H9 (cell line): Measurements from ENCODE around the gene SZT2. TPM values are rescaled to one million over a fixed set of nuclear protein-coding genes. Genes with fewer than 3 reads are reported as not detected.

ENCODE experiments used
- DNase-seq: peaks from one replicate; pipeline ENCODE4 v3.0.0-alpha.2; 2017
- H2AFZ ChIP-seq: one replicate; pipeline ENCODE4 v1.6.1; 2013; ENCODE audit warnings: mild to moderate bottlenecking, low read length, control low read depth, moderate library complexity
- H2AK5ac ChIP-seq: 2 replicates; pipeline ENCODE4 v1.6.1; 2013; ENCODE audit warnings: low read length, control low read depth, mixed read lengths; ENCODE audit not compliant: insufficient read length
- H2BK120ac ChIP-seq: one replicate; pipeline ENCODE4 v1.6.1; 2013; ENCODE audit warnings: low read depth, mild to moderate bottlenecking, low read length, control low read depth, inconsistent platforms; ENCODE audit not compliant: poor library complexity, severe bottlenecking
- H2BK12ac ChIP-seq: 2 replicates; pipeline ENCODE4 v1.6.1; 2013; ENCODE audit warnings: low read length, control low read depth, mixed read lengths, low read depth; ENCODE audit not compliant: insufficient read length
- H2BK15ac ChIP-seq: 2 replicates; pipeline ENCODE4 v1.6.1; 2013; ENCODE audit warnings: low read depth, low read length, control low read depth
- H2BK20ac ChIP-seq: one replicate; pipeline ENCODE4 v1.6.1; 2013; ENCODE audit warnings: low read depth, mild to moderate bottlenecking, low read length, control low read depth, inconsistent platforms; ENCODE audit not compliant: poor library complexity, severe bottlenecking
- H2BK5ac ChIP-seq: 2 replicates; pipeline ENCODE4 v1.6.1; 2013; ENCODE audit warnings: low read length, control low read depth, mixed read lengths; ENCODE audit not compliant: insufficient read length
- H3K14ac ChIP-seq: 2 replicates; pipeline ENCODE4 v1.6.1; 2013; ENCODE audit warnings: low read length, control low read depth; ENCODE audit not compliant: insufficient read depth
- H3K18ac ChIP-seq: 2 replicates; pipeline ENCODE4 v1.6.1; 2013; ENCODE audit warnings: low read depth, mild to moderate bottlenecking, mixed read lengths, low read length, control low read depth; ENCODE audit not compliant: insufficient read length
- H3K23ac ChIP-seq: 2 replicates; pipeline ENCODE4 v1.6.1; 2013; ENCODE audit warnings: low read length, control low read depth, mixed read lengths, low read depth; ENCODE audit not compliant: insufficient read length
- H3K23me2 ChIP-seq: 2 replicates; pipeline ENCODE4 v1.6.1; 2013; ENCODE audit warnings: low read depth, mild to moderate bottlenecking, mixed read lengths, low read length, control low read depth; ENCODE audit not compliant: insufficient read length, poor library complexity, severe bottlenecking
- H3K27ac ChIP-seq: 2 replicates; pipeline ENCODE4 v1.5.1; 2013; ENCODE audit warnings: low read length, control low read depth, mixed read lengths, low read depth; ENCODE audit not compliant: insufficient read length
- H3K27me3 ChIP-seq: 2 replicates; pipeline ENCODE4 v1.6.1; 2013; ENCODE audit warnings: low read length, control low read depth, inconsistent platforms; ENCODE audit not compliant: insufficient read depth
- H3K4ac ChIP-seq: 2 replicates; pipeline ENCODE4 v1.6.1; 2013; ENCODE audit warnings: low read depth, mild to moderate bottlenecking, control low read depth, inconsistent platforms, low read length, moderate library complexity
- H3K4me1 ChIP-seq: 2 replicates; pipeline ENCODE4 v1.6.1; 2013; ENCODE audit warnings: low read length, control low read depth, inconsistent platforms; ENCODE audit not compliant: insufficient read depth
- H3K4me2 ChIP-seq: 2 replicates; pipeline ENCODE4 v1.6.1; 2013; ENCODE audit warnings: low read length, control low read depth, mixed read lengths; ENCODE audit not compliant: insufficient read length, insufficient read depth
- H3K56ac ChIP-seq: 2 replicates; pipeline ENCODE4 v1.6.1; 2013; ENCODE audit warnings: low read depth, mild to moderate bottlenecking, mixed read lengths, low read length, control low read depth; ENCODE audit not compliant: insufficient read length
- H3K79me1 ChIP-seq: 2 replicates; pipeline ENCODE4 v1.6.1; 2013; ENCODE audit warnings: low read depth, mild to moderate bottlenecking, moderate library complexity, low read length, control low read depth, inconsistent platforms; ENCODE audit not compliant: insufficient read depth, poor library complexity, severe bottlenecking
- H3K79me2 ChIP-seq: 2 replicates; pipeline ENCODE4 v1.6.1; 2013; ENCODE audit warnings: low read length, control low read depth, inconsistent platforms; ENCODE audit not compliant: insufficient read depth
- H3K9ac ChIP-seq: 2 replicates; pipeline ENCODE4 v1.6.1; 2013; ENCODE audit warnings: low read length, control low read depth, mixed read lengths; ENCODE audit not compliant: insufficient read length; ENCODE audit errors: extremely low read depth
- H3K9me3 ChIP-seq: one replicate; pipeline ENCODE4 v1.6.1; 2013; ENCODE audit warnings: low read depth, low read length, inconsistent platforms; ENCODE audit not compliant: control insufficient read depth
- H3T11ph ChIP-seq: one replicate; pipeline ENCODE4 v1.6.1; 2013; ENCODE audit warnings: mild to moderate bottlenecking, low read length, control low read depth, inconsistent platforms
- H4K20me1 ChIP-seq: one replicate; pipeline ENCODE4 v1.6.1; 2013; ENCODE audit not compliant: control insufficient read depth, insufficient read length, insufficient read depth
- H4K5ac ChIP-seq: 2 replicates; pipeline ENCODE4 v1.6.1; 2013; ENCODE audit warnings: low read depth, mild to moderate bottlenecking, mixed read lengths, low read length, control low read depth; ENCODE audit not compliant: insufficient read length
- H4K8ac ChIP-seq: replicated peaks from 2 replicates; pipeline ENCODE4 v1.6.1; 2013; ENCODE audit warnings: low read length, control low read depth, mixed read lengths, low read depth; ENCODE audit not compliant: insufficient read length
- H4K91ac ChIP-seq: 2 replicates; pipeline ENCODE4 v1.6.1; 2013; ENCODE audit warnings: low read depth, mild to moderate bottlenecking, moderate library complexity, mixed read lengths, low read length, control low read depth; ENCODE audit not compliant: insufficient read length
- H3K27ac Mint-ChIP-seq, 3 experiments: 2 replicates in 2 of 3; 3 replicates in 1 of 3; pipeline ENCODE4 v1.8.0; 2020 to 2021; ENCODE audit warnings: mixed read lengths in 3 of 3, mild to moderate bottlenecking in 1 of 3, moderate library complexity in 1 of 3
- H3K27me3 Mint-ChIP-seq: 2 replicates; pipeline ENCODE4 v1.8.0; 2021; ENCODE audit warnings: low read depth, mild to moderate bottlenecking, moderate library complexity, mixed read lengths
- H3K36me3 Mint-ChIP-seq, 3 experiments: 2 replicates in 2 of 3; 3 replicates in 1 of 3; pipeline ENCODE4 v1.8.0; 2020 to 2021; ENCODE audit warnings: low read depth in 3 of 3, mixed read lengths in 3 of 3; ENCODE audit not compliant: insufficient read depth in 1 of 3
- H3K4me1 Mint-ChIP-seq, 2 experiments: 2 replicates each; pipeline ENCODE4 v1.8.0; 2020; ENCODE audit warnings: mixed read lengths in 2 of 2
- H3K4me3 Mint-ChIP-seq, 2 experiments: 2 replicates in 1 of 2; 3 replicates in 1 of 2; pipeline ENCODE4 v1.8.0; 2020 to 2021; ENCODE audit warnings: mild to moderate bottlenecking in 2 of 2, mixed read lengths in 2 of 2, moderate library complexity in 1 of 2
- H3K9me3 Mint-ChIP-seq, 2 experiments: 2 replicates in 1 of 2; 3 replicates in 1 of 2; pipeline ENCODE4 v1.8.0; 2020; ENCODE audit warnings: mild to moderate bottlenecking in 2 of 2, mixed read lengths in 2 of 2, moderate library complexity in 1 of 2
- CTCF ChIP-seq: fragments of 200-600 bp; sonication (generic); conservative IDR thresholded peaks from 3 replicates; pipeline ENCODE4 v1.8.0; 2021; ENCODE audit warnings: antibody characterized with exemption, mild to moderate bottlenecking
- WGBS: extraction: QIAGEN DNeasy Blood & Tissue Kit; methylation state at CpG from one replicate; pipeline ENCODE4 v1.1.7; 2013; ENCODE audit warnings: missing lambda C conversion rate, low lambda C conversion rate, mixed read lengths; ENCODE audit not compliant: insufficient read length; ENCODE audit errors: extremely low coverage; 5-methylcytosine and 5-hydroxymethylcytosine counted together
- total RNA-seq: library from RNA; stranded (reverse); gene quantifications from 2 replicates; pipeline ENCODE4 v1.2.1, GENCODE V29; 2021

Gene SZT2
- total RNA-seq, 1 experiment from 2014 or later: 16.8 TPM

- no peaks in the 10 kb centered on the region; the same call in 1 of the 2 replicates for H3K27me3 Mint-ChIP-seq
- H3K9me3 Mint-ChIP-seq: peaks cover 14 to 16% of the 10 kb centered on the region in 2 experiments
- Histone ChIP-seq H3K4ac (no peak overlapping the region), H2BK15ac (no peak overlapping the region), H3K4me2 (no peak overlapping the region), H2BK5ac (no peak overlapping the region), H3K18ac (peak overlapping the region; percentile 21), H4K91ac (no peak overlapping the region), H3K9me3 (peaks cover 4% of the 10 kb centered on the region), H3K27ac (no peak overlapping the region), H3K23me2 (no peaks in the 10 kb centered on the region), H2BK20ac (no peak overlapping the region), H3K14ac (no peak overlapping the region), H2AK5ac (no peak overlapping the region), H3T11ph (no peak overlapping the region), H4K8ac (no peak overlapping the region), H2BK12ac (no peak overlapping the region), H2BK120ac (no peak overlapping the region), H3K23ac (no peak overlapping the region), H3K56ac (no peak overlapping the region), H3K9ac (no peak overlapping the region), H2AFZ (peak overlapping the region; percentile 0), H4K20me1 (no peaks in the 10 kb centered on the region), H4K5ac (no peak overlapping the region), H3K79me1 (no peaks in the 10 kb centered on the region), H3K4me1 (peaks cover 5% of the 10 kb centered on the region; the same call in 1 of the 2 replicates), H3K79me2 (no peaks in the 10 kb centered on the region), H3K27me3 (no peaks in the 10 kb centered on the region)
- no peak for TF ChIP-seq CTCF
- peaks cover 21 to 24% of the 10 kb centered on the region in 2 experiments for H3K4me1 Mint-ChIP-seq
- H3K4me3 Mint-ChIP-seq: peak overlapping the region; percentile 7 to 47; a peak in 3 of 5 replicates
- peak; percentile 57 for DNase-seq
- peaks cover 3 to 9% (median 6%) of the 10 kb centered on the region in 3 experiments; a peak in 5 of 7 replicates for H3K36me3 Mint-ChIP-seq
- peak overlapping the region; percentile 23 to 92 (median 61); a peak in 6 of 7 replicates for H3K27ac Mint-ChIP-seq
- no CpG with 5 or more reads among the region's 11 CpGs for WGBS
Observed at GRCh38 chr1:43493661-43494450, 104.2 kb downstream of the SZT2 start.
